Measurements from ENCODE around the gene ST3GAL5. TPM values are rescaled to one million over a fixed set of nuclear protein-coding genes. Genes with fewer than 3 reads are reported as not detected.

ST3GAL5 gene
- total and polyA plus RNA-seq, 12 donors: 2.0 to 11.8 (median 3.8) TPM

DNA sequence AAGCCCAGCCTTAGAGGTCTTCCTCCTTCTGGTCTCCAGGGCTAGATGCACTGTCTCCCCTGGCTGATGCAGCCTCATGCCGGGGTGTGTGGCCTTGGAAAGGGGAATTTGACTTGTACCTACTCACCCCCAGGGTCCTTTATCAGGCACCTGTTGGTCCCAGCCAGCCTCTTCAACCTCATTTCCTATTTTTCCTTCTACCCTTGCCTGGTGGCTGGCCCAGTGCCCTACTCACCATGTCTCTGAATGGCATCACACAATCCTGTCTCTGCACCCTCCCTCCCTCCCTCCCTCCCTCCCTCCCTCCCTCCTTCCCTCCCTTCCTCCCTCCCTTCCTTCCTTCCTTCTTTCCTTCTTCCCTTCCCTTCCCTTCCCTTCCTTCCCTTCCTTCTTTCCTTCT lies 17.1 kb upstream of the ST3GAL5 start:
- H3K36me3 ChIP-seq: no peaks in the 10 kb centered on the region
- H3K4me1 ChIP-seq: peaks cover 0 to 15% (median 3%) of the 10 kb centered on the region in 9 donors
- H3K27ac ChIP-seq: peak overlapping the region in 3 of 10 donors; percentile 31 to 64 (median 33)
- TF ChIP-seq, protein P1, sequence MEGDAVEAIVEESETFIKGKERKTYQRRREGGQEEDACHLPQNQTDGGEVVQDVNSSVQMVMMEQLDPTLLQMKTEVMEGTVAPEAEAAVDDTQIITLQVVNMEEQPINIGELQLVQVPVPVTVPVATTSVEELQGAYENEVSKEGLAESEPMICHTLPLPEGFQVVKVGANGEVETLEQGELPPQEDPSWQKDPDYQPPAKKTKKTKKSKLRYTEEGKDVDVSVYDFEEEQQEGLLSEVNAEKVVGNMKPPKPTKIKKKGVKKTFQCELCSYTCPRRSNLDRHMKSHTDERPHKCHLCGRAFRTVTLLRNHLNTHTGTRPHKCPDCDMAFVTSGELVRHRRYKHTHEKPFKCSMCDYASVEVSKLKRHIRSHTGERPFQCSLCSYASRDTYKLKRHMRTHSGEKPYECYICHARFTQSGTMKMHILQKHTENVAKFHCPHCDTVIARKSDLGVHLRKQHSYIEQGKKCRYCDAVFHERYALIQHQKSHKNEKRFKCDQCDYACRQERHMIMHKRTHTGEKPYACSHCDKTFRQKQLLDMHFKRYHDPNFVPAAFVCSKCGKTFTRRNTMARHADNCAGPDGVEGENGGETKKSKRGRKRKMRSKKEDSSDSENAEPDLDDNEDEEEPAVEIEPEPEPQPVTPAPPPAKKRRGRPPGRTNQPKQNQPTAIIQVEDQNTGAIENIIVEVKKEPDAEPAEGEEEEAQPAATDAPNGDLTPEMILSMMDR (IDR thresholded peaks at IDR 0.05): no peak
- ATAC-seq: peak in 1 of 8 donors; percentile 5
- H3K4me3 ChIP-seq: no peak overlapping the region
- DNase-seq: no peak
- peaks cover 0 to 20% (median 0%) of the 10 kb centered on the region in 7 donors for H3K27me3 ChIP-seq
- WGBS, 2 donors: 79 to 90% methylated on average over 1 of the region's 1 CpG
- no peaks in the 10 kb centered on the region for H3K9me3 ChIP-seq
- intact Hi-C loops (cut with DNase I): no loop called here

DNA sequence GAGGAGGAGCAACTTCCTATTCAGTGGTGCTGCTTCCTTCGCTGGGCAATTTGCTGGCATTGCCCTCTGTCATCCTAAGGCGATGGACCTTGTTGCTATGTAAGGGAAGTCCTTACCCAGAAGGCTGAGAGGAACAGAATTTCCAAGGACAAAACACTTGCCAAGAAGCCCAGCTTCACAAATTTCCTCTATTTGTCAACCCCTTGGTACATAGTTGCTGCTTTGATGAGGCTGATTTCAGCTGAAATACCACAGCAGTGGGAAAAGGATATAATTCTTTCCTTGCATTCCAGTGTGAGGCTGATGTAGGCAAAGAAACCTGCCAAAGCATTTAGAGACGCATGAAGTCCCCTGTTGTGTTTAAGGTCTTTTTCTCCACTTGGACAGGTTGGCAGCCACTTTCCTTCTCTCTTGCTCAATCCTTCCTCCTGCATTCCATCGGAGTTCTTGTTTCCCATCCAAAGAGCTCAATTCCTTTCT lies 16.4 kb upstream of the ST3GAL5 start:
- no peaks in the 10 kb centered on the region for H3K36me3 ChIP-seq
- no peak overlapping the region for H3K4me3 ChIP-seq
- peak in 5 of 8 donors; percentile 31 to 60 (median 50) for ATAC-seq
- intact Hi-C loops (cut with DNase I): no loop called here
- no peaks in the 10 kb centered on the region for H3K9me3 ChIP-seq
- H3K27me3 ChIP-seq: peaks cover 0 to 20% (median 0%) of the 10 kb centered on the region in 7 donors
- H3K4me1 ChIP-seq: peaks cover 0 to 15% (median 0%) of the 10 kb centered on the region in 9 donors
- 67 to 72% methylated on average over 4 of the region's 4 CpGs for WGBS, 2 donors
- TF ChIP-seq, protein P1 (IDR thresholded peaks at IDR 0.05): no peak
- H3K27ac ChIP-seq: peak overlapping the region in 3 of 10 donors; percentile 31 to 64 (median 33)
- no peak for DNase-seq

DNA sequence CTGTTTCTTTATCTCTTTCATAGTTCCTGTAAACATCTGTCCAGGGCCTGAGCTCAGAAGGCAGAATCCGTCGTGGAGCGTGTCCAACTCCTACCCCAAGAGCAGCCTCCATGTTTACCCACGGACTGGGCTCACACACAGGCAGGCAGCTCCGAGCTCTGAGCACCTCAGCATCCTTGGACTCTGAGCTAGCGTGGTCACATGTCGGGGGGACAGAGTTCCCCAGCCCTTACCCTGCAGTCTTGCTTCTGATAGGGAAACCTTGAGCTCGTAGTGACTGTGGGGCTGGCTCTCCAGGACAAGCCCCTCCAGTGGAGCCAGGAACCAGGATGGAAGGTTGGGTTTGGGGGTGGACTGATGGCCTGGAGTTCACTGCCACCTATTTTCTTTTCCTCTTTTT lies 15.1 kb upstream of the ST3GAL5 start:
- peaks cover 0 to 13% (median 0%) of the 10 kb centered on the region in 7 donors for H3K27me3 ChIP-seq
- ATAC-seq: no peak
- peaks cover 0 to 15% (median 0%) of the 10 kb centered on the region in 9 donors for H3K4me1 ChIP-seq
- H3K36me3 ChIP-seq: no peaks in the 10 kb centered on the region
- WGBS, 2 donors: 96% methylated on average over 8 of the region's 8 CpGs
- TF ChIP-seq, protein P1 (IDR thresholded peaks at IDR 0.05): no peak
- H3K27ac ChIP-seq: no peak overlapping the region
- no peak overlapping the region for H3K4me3 ChIP-seq
- DNase-seq: no peak
- intact Hi-C loops (cut with DNase I): no loop called here
- no peaks in the 10 kb centered on the region for H3K9me3 ChIP-seq

DNA sequence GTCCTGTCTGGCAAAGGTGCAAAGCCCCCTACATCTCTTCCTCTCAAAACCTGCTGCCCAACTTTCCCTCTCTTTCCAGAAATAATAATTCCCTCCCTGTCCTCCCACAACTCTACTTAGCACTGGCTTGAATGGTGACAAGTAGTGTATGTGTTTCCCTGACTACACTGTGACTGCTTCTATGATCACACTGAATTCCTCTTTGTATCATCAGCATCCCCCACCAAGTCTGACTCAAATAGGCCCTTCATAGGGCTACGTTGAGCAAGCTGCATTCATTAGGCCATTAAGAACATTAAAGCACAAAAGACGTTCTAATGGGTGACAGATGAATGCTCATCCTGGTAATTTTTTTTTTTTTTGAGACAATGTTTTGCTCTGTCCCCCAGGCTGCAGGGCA lies 13.7 kb upstream of the ST3GAL5 start:
- no peak for ATAC-seq
- Histone ChIP-seq H3K4me3 (no peak overlapping the region), H3K4me1 (peaks cover 0 to 12% (median 0%) of the 10 kb centered on the region in 9 donors), H3K36me3 (no peaks in the 10 kb centered on the region), H3K9me3 (peaks cover 0 to 7% (median 0%) of the 10 kb centered on the region in 11 donors), H3K27me3 (peaks cover 0 to 13% (median 0%) of the 10 kb centered on the region in 7 donors), H3K27ac (no peak overlapping the region)
- intact Hi-C loops (cut with DNase I): no loop called here
- TF ChIP-seq, protein P1 (IDR thresholded peaks at IDR 0.05): no peak
- DNase-seq: no peak
- WGBS, 2 donors: 43 to 64% methylated on average over 2 of the region's 2 CpGs

All from heart right ventricle (tissue), 16 donors.